Nephron (organoid): Measurements from ENCODE around the gene ADK.

Experiments used
- H3K27ac Mint-ChIP-seq, 3 experiments: 2 replicates each; pipeline ENCODE4 v1.8.0; 2020; ENCODE audit warnings: mixed read lengths in 3 of 3, mild to moderate bottlenecking in 2 of 3, moderate library complexity in 1 of 3
- H3K27me3 Mint-ChIP-seq: 2 replicates; pipeline ENCODE4 v1.8.0; 2021; ENCODE audit warnings: low read depth, mild to moderate bottlenecking, moderate library complexity, mixed read lengths
- H3K36me3 Mint-ChIP-seq: 2 replicates; pipeline ENCODE4 v1.8.0; 2020; ENCODE audit warnings: low read depth, mixed read lengths
- H3K4me1 Mint-ChIP-seq: 2 replicates; pipeline ENCODE4 v1.8.0; 2020; ENCODE audit warnings: mixed read lengths
- H3K4me3 Mint-ChIP-seq, 3 experiments: 2 replicates each; pipeline ENCODE4 v1.8.0; 2020; ENCODE audit warnings: mild to moderate bottlenecking in 3 of 3, mixed read lengths in 3 of 3, moderate library complexity in 2 of 3
- H3K9me3 Mint-ChIP-seq: 2 replicates; pipeline ENCODE4 v1.8.0; 2020; ENCODE audit warnings: mixed read lengths
- CTCF ChIP-seq, 3 experiments: fragments of 200-600 bp; sonication (generic); IDR thresholded peaks; one replicate each; pipeline ENCODE4 v1.5.0; 2021; ENCODE audit warnings: antibody characterized with exemption in 3 of 3; ENCODE audit not compliant: unreplicated experiment in 3 of 3

ADK gene

GRCh38 chr10:74644738-74645137 is 493.7 kb downstream of the ADK start:
- Mint-ChIP-seq H3K27ac (no peak overlapping the region), H3K4me1 (peaks cover 12% of the 10 kb centered on the region), H3K27me3 (no peaks in the 10 kb centered on the region), H3K9me3 (peaks cover 10% of the 10 kb centered on the region), H3K4me3 (no peak overlapping the region), H3K36me3 (peaks cover 7% of the 10 kb centered on the region)
- TF ChIP-seq CTCF (IDR thresholded peaks at IDR 0.05; ENCODE audit: unreplicated experiment in 3 of 3): no peak

DNA sequence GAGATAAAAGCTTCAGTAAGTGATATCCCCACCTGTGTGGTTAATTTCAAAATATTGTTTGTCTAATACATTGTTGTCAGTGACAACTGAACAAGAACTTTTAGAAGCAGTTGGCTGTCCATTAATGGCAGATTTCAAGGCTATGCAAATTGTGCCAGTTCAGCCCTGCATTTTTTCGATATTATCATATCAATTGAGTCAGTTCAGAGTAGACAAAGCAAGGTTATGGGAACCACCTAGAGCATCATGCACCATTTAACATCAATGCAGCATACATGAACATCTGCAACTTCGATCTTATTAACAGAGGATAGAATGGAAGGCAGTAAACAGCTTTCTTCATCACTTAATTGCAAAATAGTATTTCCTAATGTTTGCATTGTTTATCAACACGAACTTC is 494.7 kb downstream of the ADK start:
- H3K27me3 Mint-ChIP-seq: no peaks in the 10 kb centered on the region
- no peak for TF ChIP-seq CTCF (IDR thresholded peaks at IDR 0.05; ENCODE audit: unreplicated experiment in 3 of 3)
- H3K27ac Mint-ChIP-seq: no peak overlapping the region
- peaks cover 7% of the 10 kb centered on the region for H3K36me3 Mint-ChIP-seq
- H3K9me3 Mint-ChIP-seq: peaks cover 12% of the 10 kb centered on the region
- H3K4me3 Mint-ChIP-seq: no peak overlapping the region
- H3K4me1 Mint-ChIP-seq: peaks cover 3% of the 10 kb centered on the region

- Mint-ChIP-seq H3K4me3 (no peak overlapping the region), H3K4me1 (no peaks in the 10 kb centered on the region), H3K36me3 (peaks cover 4% of the 10 kb centered on the region), H3K27ac (no peak overlapping the region), H3K9me3 (peaks cover 4% of the 10 kb centered on the region), H3K27me3 (no peaks in the 10 kb centered on the region)
- TF ChIP-seq CTCF (IDR thresholded peaks at IDR 0.05; ENCODE audit: unreplicated experiment in 3 of 3): no peak
These were observed 499.6 kb downstream of the ADK start for GRCh38 chr10:74650613-74651012.

DNA sequence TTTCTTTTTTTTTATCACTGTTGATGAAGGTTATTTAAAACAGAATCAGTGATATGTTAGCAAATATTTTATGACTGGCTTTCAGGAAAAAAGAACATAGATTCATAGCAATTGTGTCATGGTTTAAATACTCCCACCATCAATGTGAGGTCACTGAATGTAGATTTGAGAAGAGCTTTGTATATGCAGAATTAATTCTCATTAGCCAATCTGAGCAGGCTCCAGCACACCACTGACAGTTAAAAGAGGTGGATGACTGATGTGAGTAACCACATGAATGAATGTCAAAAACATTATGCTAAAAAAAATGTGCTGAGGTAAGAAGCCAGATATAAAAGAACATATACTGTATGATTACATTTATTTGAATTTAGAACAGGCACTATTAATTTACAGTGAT is 500.5 kb downstream of the ADK start:
- H3K4me3 Mint-ChIP-seq: no peak overlapping the region
- H3K27ac Mint-ChIP-seq: no peak overlapping the region
- H3K4me1 Mint-ChIP-seq: no peaks in the 10 kb centered on the region
- peaks cover 4% of the 10 kb centered on the region for H3K36me3 Mint-ChIP-seq
- no peaks in the 10 kb centered on the region for H3K27me3 Mint-ChIP-seq
- TF ChIP-seq CTCF (IDR thresholded peaks at IDR 0.05; ENCODE audit: unreplicated experiment in 3 of 3): no peak
- peaks cover 4% of the 10 kb centered on the region for H3K9me3 Mint-ChIP-seq

GRCh38 chr10:74652664-74653063 is 501.6 kb downstream of the ADK start:
- TF ChIP-seq CTCF (IDR thresholded peaks at IDR 0.05; ENCODE audit: unreplicated experiment in 3 of 3): no peak
- peaks cover 4% of the 10 kb centered on the region for H3K9me3 Mint-ChIP-seq

DNA sequence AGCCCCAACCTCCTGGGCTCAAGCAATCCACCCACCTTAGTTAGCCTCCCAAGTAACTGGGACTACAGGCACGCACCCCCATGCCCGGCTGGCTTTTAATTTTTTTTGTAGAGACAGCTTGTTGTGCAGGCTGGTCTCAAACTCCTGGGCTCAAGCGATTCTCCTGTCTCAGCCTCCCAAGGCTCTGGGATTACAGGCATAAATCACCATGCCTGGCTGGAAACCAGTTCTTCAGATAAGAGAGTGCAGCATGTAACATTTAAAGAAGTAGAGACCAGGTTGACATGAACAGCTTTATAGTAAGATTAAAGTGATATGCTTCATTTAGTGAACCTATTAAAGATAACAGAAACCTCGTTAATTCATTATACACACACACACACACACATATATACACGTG is 507.5 kb downstream of the ADK start:
- Mint-ChIP-seq H3K27me3 (no peaks in the 10 kb centered on the region), H3K4me1 (no peaks in the 10 kb centered on the region), H3K4me3 (no peak overlapping the region), H3K9me3 (no peaks in the 10 kb centered on the region), H3K27ac (no peak overlapping the region), H3K36me3 (peaks cover 4% of the 10 kb centered on the region)
- TF ChIP-seq CTCF (IDR thresholded peaks at IDR 0.05; ENCODE audit: unreplicated experiment in 3 of 3): no peak

More at GRCh38 chr10:74652664-74653063, 501.6 kb downstream of the ADK start:
- H3K4me3 Mint-ChIP-seq: no peak overlapping the region
- H3K36me3 Mint-ChIP-seq: peaks cover 4% of the 10 kb centered on the region
- no peaks in the 10 kb centered on the region for H3K27me3 Mint-ChIP-seq
- H3K27ac Mint-ChIP-seq: no peak overlapping the region
- no peaks in the 10 kb centered on the region for H3K4me1 Mint-ChIP-seq
